ENCODE results near the gene ZNF383. TPM values are rescaled to one million over a fixed set of nuclear protein-coding genes. Genes with fewer than 3 reads are reported as not detected.

The ZNF383 gene
- polyA plus RNA-seq: 5.3 and 7.4 TPM in 2 replicates

DNA sequence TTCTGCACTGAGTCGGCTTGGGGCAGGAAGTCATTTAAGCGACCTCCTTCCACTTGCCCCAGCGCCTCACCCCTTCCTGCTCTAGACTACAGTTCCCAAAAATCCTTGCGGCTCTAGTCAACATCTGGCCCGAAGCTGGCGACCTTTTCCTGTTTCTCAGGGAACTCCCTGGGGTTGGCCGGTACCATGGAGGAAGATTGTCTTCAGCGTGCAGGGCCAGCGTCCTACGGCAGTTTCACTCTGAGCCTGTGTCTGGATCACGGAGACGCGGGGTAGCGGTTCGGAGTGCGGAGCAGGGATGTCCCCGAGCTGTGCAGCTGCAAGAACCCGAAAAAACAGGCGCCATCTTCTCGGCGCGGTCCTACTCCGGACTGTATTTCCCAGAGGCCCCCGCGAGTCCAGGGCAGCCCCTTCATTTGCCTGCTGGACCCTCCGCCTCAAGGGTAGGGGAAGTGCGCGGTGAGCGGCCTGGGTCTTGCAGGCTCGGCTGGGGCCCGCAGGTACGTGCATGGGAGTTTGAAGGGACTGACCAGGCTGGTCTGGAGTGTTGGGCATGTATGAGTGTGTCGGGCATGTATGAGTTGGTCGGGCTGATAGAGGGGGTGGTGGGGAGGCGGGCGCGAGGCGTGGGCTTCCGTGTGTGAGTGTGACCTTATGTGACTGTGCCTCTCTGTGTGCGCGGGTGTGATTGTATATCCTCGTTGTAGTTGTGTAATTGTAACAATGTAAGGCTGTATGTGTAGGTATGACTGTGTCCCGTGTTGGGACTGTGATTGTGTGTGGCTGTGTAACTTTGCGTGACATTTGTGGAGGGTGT is at the start of gene ZNF383:
TSS of gene ZNF383 (plus strand) at position 440 of the 817 bp plus-strand sequence. CDS start 12,240 bp downstream, outside the sequence.

DNA sequence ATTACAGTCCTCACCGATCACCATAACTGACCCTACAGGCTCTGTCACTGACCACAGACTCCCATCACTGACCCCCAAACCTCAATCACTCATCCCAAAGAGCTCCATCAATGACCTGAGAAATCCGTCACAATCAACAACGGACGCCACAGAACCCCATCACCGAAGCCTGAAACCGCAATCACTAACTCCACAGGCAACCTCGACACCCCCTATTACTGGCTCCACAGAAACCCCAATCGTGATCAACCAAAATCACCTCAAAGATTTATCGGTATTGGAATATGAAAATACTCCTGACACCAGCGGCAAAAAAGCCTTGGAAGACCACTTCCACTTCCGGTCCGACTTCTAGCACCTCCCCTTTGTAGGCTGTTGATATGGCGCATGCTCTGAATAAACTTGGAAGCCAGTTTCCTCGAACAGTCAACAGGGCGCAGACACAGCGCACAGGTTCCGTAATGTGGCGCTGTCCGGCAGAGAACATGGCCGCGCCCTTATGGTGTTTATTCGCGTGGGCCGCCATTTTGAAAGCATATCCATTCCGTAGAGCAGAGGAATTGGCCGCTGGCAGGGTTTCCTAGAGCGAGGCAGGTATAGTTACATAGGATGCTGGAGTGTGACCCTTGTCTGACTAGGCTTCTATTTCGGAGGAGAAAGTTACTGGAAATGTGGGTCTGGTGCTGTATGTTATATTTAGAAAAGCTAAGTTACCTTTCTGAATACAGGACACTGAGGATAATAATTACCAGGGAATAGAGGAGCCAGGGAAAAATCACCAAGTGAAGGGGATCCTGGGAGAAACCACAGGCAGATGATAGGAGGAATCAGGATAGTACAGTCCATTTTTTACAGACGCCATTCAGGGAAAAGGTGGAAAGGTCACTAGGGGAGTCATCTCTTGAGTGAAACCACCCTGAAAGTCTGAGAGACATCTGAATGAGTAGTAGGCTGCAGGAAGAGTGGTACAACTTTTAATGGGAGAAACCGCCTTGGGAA is 45.3 kb upstream of the ZNF383 start, which contains the start of gene ZNF585A:
TSS of gene ZNF585A (minus strand) at position 328 of the 999 bp plus-strand sequence. CDS start 2,785 bp downstream, outside the sequence.

Other genes with a start within 250 kb of the ZNF383 start
- gene ZNF420, start 139.8 kb upstream of the ZNF383 start, polyA plus RNA-seq: 37.0 and 44.0 TPM in 2 replicates
- gene ZNF585A, start 45.5 kb upstream of the ZNF383 start, polyA plus RNA-seq: 16.9 and 30.9 TPM in 2 replicates
- 5.0 and 9.5 TPM in 2 replicates for gene ZNF585B, start 7.7 kb upstream of the ZNF383 start, polyA plus RNA-seq
- 2.9 and 9.7 TPM in 2 replicates for gene ZNF527, start 152.9 kb downstream of the ZNF383 start, polyA plus RNA-seq
- gene ZNF569, start 249.2 kb downstream of the ZNF383 start, polyA plus RNA-seq: 7.8 and 11.7 TPM in 2 replicates

Measured in Purkinje cell (primary cell).